KOPT-K1 (cell line): ENCODE results near the gene MRPS23.
A peak's percentile ranks its signal among the peaks of the same experiment; 100 is the strongest.

Experiments
- H3K27ac ChIP-seq: fragments of 200-600 bp; sonication (generic); 2 replicates; pipeline ENCODE4 v1.5.1; 2016; ENCODE audit warnings: antibody characterized with exemption, mild to moderate bottlenecking, low read depth, low read length; ENCODE audit not compliant: poor library complexity, severe bottlenecking
- H3K36me3 ChIP-seq: fragments of 200-600 bp; sonication (generic); 2 replicates; pipeline ENCODE4 v1.5.1; 2017; ENCODE audit warnings: antibody characterized with exemption, mild to moderate bottlenecking, low read length, moderate library complexity; ENCODE audit not compliant: insufficient read depth
- H3K9me3 ChIP-seq: fragments of 200-600 bp; sonication (generic); 2 replicates; pipeline ENCODE4 v1.5.1; 2017; ENCODE audit warnings: antibody characterized with exemption, low read length, mild to moderate bottlenecking; ENCODE audit not compliant: insufficient read depth, poor library complexity, severe bottlenecking

MRPS23 gene

GRCh38 chr17:57886020-57886419, 36.2 kb upstream of the MRPS23 start:
- Histone ChIP-seq H3K36me3 (no peaks in the 10 kb centered on the region), H3K27ac (no peak overlapping the region)

GRCh38 chr17:57885148-57885915, 35.5 kb upstream of the MRPS23 start:
- Histone ChIP-seq H3K36me3 (no peaks in the 10 kb centered on the region), H3K9me3 (no peaks in the 10 kb centered on the region), H3K27ac (no peak overlapping the region)

More at GRCh38 chr17:57886020-57886419, 36.2 kb upstream of the MRPS23 start:
- H3K9me3 ChIP-seq = no peaks in the 10 kb centered on the region

- no peak overlapping the region for H3K27ac ChIP-seq
- H3K36me3 ChIP-seq = no peaks in the 10 kb centered on the region
- H3K9me3 ChIP-seq = no peaks in the 10 kb centered on the region
Measured at GRCh38 chr17:57881783-57882351, 32.0 kb upstream of the MRPS23 start.

GRCh38 chr17:57881143-57881542, 31.3 kb upstream of the MRPS23 start:
- Histone ChIP-seq H3K9me3 (no peaks in the 10 kb centered on the region), H3K36me3 (no peaks in the 10 kb centered on the region), H3K27ac (no peak overlapping the region)

DNA sequence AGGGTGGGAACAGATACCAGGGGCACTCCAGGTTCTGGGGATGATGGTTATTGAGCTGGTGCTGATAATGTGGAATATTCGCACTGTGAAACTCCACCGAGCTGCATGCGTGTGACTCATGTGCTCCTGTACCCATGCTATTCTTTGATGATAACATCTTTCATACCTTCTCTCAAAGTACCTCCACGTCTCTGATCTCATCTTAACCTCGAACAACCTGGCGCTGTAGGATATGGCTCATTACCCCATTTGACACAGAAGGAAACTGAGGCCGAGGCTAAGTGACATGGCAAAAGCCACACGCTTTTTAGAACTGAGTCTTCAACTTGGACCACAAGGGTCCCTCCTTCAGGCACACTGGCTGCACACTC, 30.2 kb upstream of the MRPS23 start:
- Histone ChIP-seq H3K27ac (no peak overlapping the region), H3K9me3 (no peaks in the 10 kb centered on the region), H3K36me3 (no peaks in the 10 kb centered on the region)

- no peak overlapping the region for H3K27ac ChIP-seq
- H3K9me3 ChIP-seq = no peaks in the 10 kb centered on the region
- no peaks in the 10 kb centered on the region for H3K36me3 ChIP-seq
Measured at GRCh38 chr17:57879437-57880085, 29.7 kb upstream of the MRPS23 start.

GRCh38 chr17:57877803-57878377, 28.0 kb upstream of the MRPS23 start:
- H3K27ac ChIP-seq = no peak overlapping the region
- no peaks in the 10 kb centered on the region for H3K9me3 ChIP-seq

DNA sequence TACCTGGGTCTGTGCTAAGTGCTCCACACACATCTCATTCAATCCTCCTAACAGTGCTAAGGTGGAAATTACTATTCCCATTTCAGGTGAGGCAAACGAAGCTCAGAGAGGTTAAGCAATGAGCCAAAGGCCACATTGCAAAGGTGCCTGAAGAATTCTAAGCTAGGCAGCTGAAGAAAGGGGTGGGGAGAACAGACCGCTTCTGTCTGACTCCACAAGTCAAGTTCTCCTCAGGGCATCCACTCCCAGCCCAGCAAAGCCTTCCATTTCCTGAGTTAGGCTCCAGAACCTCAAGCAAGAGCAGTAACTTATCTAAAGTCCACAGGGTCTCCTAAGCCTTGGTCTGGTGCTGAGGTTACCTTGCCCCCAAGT, 27.0 kb upstream of the MRPS23 start:
- no peaks in the 10 kb centered on the region for H3K9me3 ChIP-seq
- peak overlapping the region; percentile 71 for H3K27ac ChIP-seq

More at GRCh38 chr17:57877803-57878377, 28.0 kb upstream of the MRPS23 start:
- no peaks in the 10 kb centered on the region for H3K36me3 ChIP-seq

DNA sequence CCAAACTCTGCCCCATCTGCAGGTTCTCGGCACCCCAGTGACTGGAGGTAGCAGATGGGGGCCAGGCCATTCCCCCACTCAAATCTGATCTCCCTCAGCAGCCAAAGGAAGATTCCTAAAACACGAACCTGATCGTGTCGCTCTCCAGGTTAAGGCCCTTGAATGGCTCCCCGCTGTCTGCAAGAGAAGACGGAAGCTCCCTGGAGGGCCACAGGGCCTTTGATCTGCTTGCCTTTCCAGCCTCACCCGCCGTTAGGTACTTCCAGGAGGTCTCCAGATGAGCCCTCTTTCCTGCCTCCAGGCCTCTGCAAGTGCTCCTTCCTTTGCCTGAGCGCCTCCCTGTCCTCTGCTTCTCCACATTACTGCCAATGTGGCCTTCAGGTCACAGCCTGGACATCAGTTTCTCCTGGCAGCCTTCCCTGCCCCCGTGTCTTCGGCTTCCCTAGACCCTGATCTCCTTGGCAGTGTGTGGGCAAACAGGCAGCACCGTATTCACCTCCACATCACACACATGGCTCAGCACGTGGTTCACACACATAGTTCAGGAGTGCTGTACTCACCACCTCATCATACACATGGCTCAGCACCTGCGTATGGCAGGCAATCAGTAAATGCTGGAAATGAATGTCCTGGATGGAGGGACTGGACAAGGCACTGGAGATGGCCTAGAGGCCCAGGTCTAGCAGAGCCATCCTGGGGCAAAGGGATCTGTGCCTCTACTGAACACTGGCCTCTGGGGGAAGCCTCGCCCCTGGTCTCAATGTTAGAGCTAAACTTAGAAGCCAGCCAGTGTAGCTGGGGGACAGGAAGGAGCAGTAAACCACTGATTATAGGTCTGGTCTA, 26.4 kb upstream of the MRPS23 start:
- Histone ChIP-seq H3K27ac (peak overlapping the region; percentile 71), H3K9me3 (no peaks in the 10 kb centered on the region), H3K36me3 (no peaks in the 10 kb centered on the region)

More for the DNA sequence above, 27.0 kb upstream of the MRPS23 start:
- no peaks in the 10 kb centered on the region for H3K36me3 ChIP-seq

DNA sequence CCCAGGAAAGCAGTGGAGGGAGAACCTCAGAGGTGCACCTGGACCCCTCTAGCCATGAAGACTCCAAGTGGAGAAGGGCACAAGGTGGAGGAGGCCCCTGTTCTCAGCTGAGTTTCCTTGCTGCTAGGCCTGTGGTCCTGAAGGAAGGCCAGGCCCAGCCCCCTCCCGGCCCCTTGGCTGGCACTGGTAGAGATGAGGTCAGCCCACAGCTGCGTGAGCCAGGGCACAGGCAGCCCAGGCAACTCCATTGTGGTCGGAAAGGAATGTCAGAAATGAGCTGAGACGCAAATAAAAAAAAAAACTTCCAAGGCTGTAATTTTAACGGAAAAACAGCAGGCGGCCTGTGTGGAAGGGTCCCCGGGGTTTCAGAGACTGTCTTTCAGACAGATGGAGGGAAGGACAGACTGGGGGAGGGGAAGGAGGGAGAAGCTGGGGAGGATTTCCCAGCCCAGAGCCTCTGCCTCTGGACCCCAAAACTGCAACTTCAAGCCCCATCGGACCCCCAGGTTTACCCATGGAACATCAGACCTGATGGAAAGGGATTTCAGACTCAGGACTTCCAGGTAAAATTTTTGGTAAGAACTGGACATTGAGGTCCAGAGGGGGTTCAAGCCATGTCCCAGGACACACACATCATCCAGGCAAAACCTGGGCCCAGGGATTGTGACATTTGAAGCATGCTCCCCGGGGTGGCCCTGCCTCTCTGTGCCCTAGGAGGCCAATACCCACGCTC, 25.6 kb upstream of the MRPS23 start:
- Histone ChIP-seq H3K36me3 (no peaks in the 10 kb centered on the region), H3K27ac (peak overlapping the region; percentile 71), H3K9me3 (no peaks in the 10 kb centered on the region)

DNA sequence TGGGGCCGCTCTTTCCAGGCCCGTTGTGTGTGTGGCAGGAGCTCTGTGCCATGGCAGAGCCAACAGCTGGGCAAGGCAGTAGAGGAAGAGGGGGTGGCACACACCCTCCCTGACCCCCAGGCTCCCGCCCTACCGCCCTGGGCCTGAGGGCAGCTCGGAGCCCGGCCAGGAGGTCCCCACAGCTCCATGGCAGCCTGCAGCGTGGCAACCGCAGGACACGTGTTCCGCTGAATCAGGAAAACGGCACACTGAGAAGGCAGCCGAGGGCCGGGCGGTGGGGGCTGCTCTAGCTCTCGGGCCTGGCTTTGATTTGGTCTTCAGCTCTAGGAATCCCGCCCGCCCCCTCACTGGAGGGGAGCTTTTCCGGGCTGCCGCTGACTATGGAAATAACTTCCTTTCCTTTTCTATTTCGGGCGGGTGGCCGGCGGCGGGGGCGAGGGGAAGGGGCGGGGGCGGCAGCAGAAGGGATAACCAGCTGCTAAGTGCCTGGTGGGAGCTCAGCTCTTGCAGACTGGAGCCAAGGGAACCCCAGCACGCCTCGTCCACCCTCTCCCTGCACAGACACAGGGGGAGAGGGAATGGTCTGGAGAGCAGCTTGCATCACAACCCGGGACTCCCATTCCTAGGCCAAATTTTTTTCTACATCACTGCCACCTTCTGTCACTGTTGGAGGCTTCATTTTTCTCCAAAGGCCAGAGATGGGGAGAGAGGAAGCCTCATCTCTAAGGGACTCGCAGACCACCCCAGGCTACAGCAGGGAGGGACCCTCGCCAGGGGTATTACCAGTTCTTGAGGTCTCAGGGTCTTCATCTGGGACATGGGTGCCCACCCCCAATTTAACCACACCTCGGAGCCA, 24.8 kb upstream of the MRPS23 start:
- H3K27ac ChIP-seq = peak overlapping the region; percentile 71
- H3K9me3 ChIP-seq = no peaks in the 10 kb centered on the region
- H3K36me3 ChIP-seq = no peaks in the 10 kb centered on the region

DNA sequence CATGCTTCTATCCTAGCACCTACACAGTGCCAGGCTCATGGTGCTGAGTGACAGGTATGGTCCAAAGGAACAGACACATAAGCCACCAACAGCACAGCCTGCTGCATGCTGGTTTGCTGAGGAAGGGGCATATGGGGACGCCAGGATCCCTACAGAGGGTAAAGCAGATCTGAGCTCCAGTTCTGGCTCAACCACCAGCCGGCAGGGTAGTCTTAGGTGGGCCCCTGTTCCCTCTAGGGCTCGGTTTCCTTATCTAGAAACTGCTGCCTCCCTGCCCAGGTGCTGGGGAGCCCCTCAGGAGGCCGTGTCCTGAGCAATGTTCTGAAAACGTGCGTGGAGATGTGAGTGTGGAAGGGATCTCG, 24.2 kb upstream of the MRPS23 start:
- peak overlapping the region; percentile 71 for H3K27ac ChIP-seq
- no peaks in the 10 kb centered on the region for H3K36me3 ChIP-seq
- no peaks in the 10 kb centered on the region for H3K9me3 ChIP-seq

DNA sequence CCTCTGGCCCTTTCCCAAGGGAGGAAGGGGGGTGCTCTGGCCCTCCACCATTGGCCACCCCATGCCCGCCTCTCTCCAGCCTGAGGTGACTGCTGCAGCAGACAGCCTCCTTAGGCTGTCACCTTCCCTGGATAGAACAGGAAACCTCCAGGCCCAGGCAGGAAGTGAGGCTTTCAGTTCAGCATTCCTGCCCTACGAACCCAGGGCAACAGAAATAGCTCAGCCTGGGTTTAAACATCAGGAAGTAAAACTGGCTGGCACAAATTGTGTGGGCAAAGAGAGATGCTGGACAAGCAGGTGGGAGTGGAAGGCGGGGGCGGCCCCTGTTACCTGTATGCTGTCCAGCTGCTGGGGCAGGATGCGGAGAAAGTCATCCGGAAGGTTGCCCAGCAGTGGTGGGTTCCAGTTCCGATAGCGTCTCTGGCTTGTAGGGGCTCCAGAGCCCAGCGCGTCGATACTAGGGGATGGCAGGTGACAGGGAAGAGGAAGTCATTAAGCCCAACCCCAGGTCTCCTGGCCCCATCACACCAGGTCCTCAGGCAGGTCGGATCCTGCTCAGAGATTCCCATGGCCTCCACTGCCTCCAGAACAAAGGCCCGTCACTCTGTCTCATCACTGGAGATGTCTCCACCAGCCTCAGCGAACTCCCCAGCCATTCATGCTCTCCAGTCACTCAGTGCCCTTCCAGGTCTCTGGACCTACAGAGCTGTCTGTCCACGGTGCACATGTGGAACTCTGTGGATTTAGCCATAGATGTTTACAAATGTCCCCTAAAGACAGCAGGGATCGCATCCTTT, 23.6 kb upstream of the MRPS23 start:
- H3K9me3 ChIP-seq = no peaks in the 10 kb centered on the region
- H3K27ac ChIP-seq = peak overlapping the region; percentile 71
- no peaks in the 10 kb centered on the region for H3K36me3 ChIP-seq
